GM12878 (cell line): ENCODE results near the gene KRTAP5-4. TPM values are rescaled to one million over a fixed set of nuclear protein-coding genes. Genes with fewer than 3 reads are reported as not detected.

Experiments
- ATAC-seq: fragments of 200-7000 bp; cut with Tn5 transposase; 3 replicates; pipeline ENCODE4 v1.9.1; 2020; ENCODE audit warnings: mild to moderate bottlenecking, moderate library complexity
- BruUV-seq: library from RNA; stranded (reverse); fragments of 400-500 nt; replicated peaks from 2 replicates; lab custom pipeline; 2021; lab: Mats Ljungman, UMichigan
- CTCF ChIA-PET: fragments of 300-600 bp; sonication (Branson Sonifier 250); formaldehyde crosslinking; extraction: SDS; loops from one replicate; lab custom pipeline; 2021; ENCODE audit warnings: inconsistent platforms; lab: Yijun Ruan, JAX
- POLR2A ChIA-PET: fragments of 350-600 bp; formaldehyde crosslinking; extraction: SDS; loops from one replicate; lab custom pipeline; 2021; ENCODE audit warnings: inconsistent platforms; lab: Charles Lee
- RAD21 ChIA-PET: fragments of 300-600 bp; sonication (Branson Sonifier 250); formaldehyde crosslinking; loops from one replicate; lab custom pipeline; 2023; ENCODE audit warnings: antibody characterized with exemption; ENCODE audit not compliant: unreplicated experiment; lab: Charles Lee
- SMC1A ChIA-PET: fragments of 300-600 bp; sonication (Branson Sonifier 250); formaldehyde crosslinking; loops from one replicate; lab custom pipeline; 2023; ENCODE audit not compliant: unreplicated experiment, uncharacterized antibody; lab: Charles Lee
- DNase-seq: peaks from one replicate; pipeline ENCODE4 v3.0.0-alpha.2; 2011; ENCODE audit warnings: low read depth, low spot score
- FAIRE-seq: peaks from 3 replicates; lab custom pipeline; 2011; peaks lifted over from hg19 to GRCh38; lab: Jason Lieb, UNC
- H2AFZ ChIP-seq: 2 replicates; pipeline ENCODE4 v1.6.0; 2011; ENCODE audit warnings: low read depth, low read length, control low read depth; ENCODE audit not compliant: control insufficient read depth
- H3K27ac ChIP-seq: 2 replicates; pipeline ENCODE4 v1.5.1; 2011; ENCODE audit warnings: control low read depth; ENCODE audit not compliant: control insufficient read depth, insufficient read depth
- H3K27me3 ChIP-seq, 2 experiments: replicated peaks in 1 of 2; 2 replicates each; pipeline versions ENCODE4 v1.6.0 to v1.6.1; 2011; ENCODE audit warnings: low read length in 1 of 2; ENCODE audit not compliant: control insufficient read depth in 2 of 2, insufficient read depth in 2 of 2
- H3K36me3 ChIP-seq, 2 experiments: 2 replicates each; pipeline ENCODE4 v1.5.1; 2011; ENCODE audit warnings: low read length in 1 of 2; ENCODE audit not compliant: control insufficient read depth in 2 of 2, insufficient read depth in 2 of 2
- H3K4me1 ChIP-seq: 2 replicates; pipeline ENCODE4 v1.6.1; 2011; ENCODE audit warnings: mild to moderate bottlenecking, low read length, moderate library complexity, mixed read lengths; ENCODE audit not compliant: control insufficient read depth, insufficient read depth
- H3K4me2 ChIP-seq: 2 replicates; pipeline ENCODE4 v1.6.0; 2011; ENCODE audit warnings: control low read depth; ENCODE audit not compliant: control insufficient read depth, insufficient read depth
- H3K4me3 ChIP-seq: fragments of 200-600 bp; sonication (generic); 2 replicates; pipeline ENCODE4 v1.5.1; 2016
- H3K79me2 ChIP-seq: 2 replicates; pipeline ENCODE4 v1.6.0; 2011; ENCODE audit warnings: low read length; ENCODE audit not compliant: control insufficient read depth, insufficient read depth
- H3K9ac ChIP-seq: 2 replicates; pipeline ENCODE4 v1.8.0; 2011; ENCODE audit warnings: low read length, control low read depth, mixed read lengths; ENCODE audit not compliant: control insufficient read depth, insufficient read depth
- H3K9me3 ChIP-seq: replicated peaks from 3 replicates; pipeline ENCODE4 v1.5.1; 2011; ENCODE audit warnings: mild to moderate bottlenecking, low read length; ENCODE audit not compliant: control insufficient read depth, insufficient read depth
- H4K20me1 ChIP-seq: 2 replicates; pipeline ENCODE4 v1.6.0; 2011; ENCODE audit not compliant: control insufficient read depth, insufficient read depth
- CBX3 ChIP-seq: fragments of 200-600 bp; sonication (generic); IDR thresholded peaks from 2 replicates; pipeline ENCODE4 v1.6.1; 2016; ENCODE audit warnings: low read depth, borderline replicate concordance
- CHD2 ChIP-seq: IDR thresholded peaks from 2 replicates; pipeline ENCODE4 v1.6.1; 2011; ENCODE audit warnings: low read depth, low read length, improper control_type of control experiment, borderline replicate concordance
- HDAC6 ChIP-seq: fragments of 200-600 bp; sonication (generic); IDR thresholded peaks from one replicate; pipeline ENCODE4 v1.8.0; 2017; ENCODE audit warnings: antibody characterized with exemption; ENCODE audit not compliant: unreplicated experiment
- KDM1A ChIP-seq: fragments of 200-600 bp; sonication (generic); IDR thresholded peaks from 2 replicates; pipeline ENCODE4 v1.6.1; 2016; ENCODE audit warnings: borderline replicate concordance
- LARP7 ChIP-seq: fragments of 450-650 bp; IDR thresholded peaks from 2 replicates; pipeline ENCODE4 v1.6.1; 2017; ENCODE audit warnings: mild to moderate bottlenecking
- MXI1 ChIP-seq: fragments of 150-350 bp; IDR thresholded peaks from 2 replicates; pipeline ENCODE4 v1.6.1; 2011; ENCODE audit warnings: low read depth, mild to moderate bottlenecking, inconsistent platforms, low read length, improper control_type of control experiment
- NRF1 ChIP-seq: conservative IDR thresholded peaks from 2 replicates; pipeline ENCODE4 v1.6.1; 2011; ENCODE audit warnings: mild to moderate bottlenecking, low read depth, low read length, improper control_type of control experiment
- PAX8 ChIP-seq: fragments of 450-650 bp; IDR thresholded peaks from 2 replicates; pipeline ENCODE4 v1.6.1; 2017; ENCODE audit warnings: mild to moderate bottlenecking, moderate library complexity
- POLR2AphosphoS2 ChIP-seq: IDR thresholded peaks from 2 replicates; pipeline ENCODE4 v1.6.1; 2011; ENCODE audit warnings: low read depth, mild to moderate bottlenecking, low read length, improper control_type of control experiment, moderate library complexity
- RFX5 ChIP-seq: IDR thresholded peaks from 2 replicates; pipeline ENCODE4 v1.6.1; 2011; ENCODE audit warnings: low read depth, low read length, improper control_type of control experiment
- SMAD5 ChIP-seq: IDR thresholded peaks from 2 replicates; pipeline ENCODE4 v1.6.1; 2016; ENCODE audit warnings: antibody characterized with exemption, low read depth
- ZZZ3 ChIP-seq: IDR thresholded peaks from 2 replicates; pipeline ENCODE4 v1.6.1; 2011; ENCODE audit warnings: low read depth; ENCODE audit not compliant: control insufficient read depth, insufficient read length
- WGBS: methylation state at CpG from one replicate; pipeline ENCODE4 v1.1.6; 2016; ENCODE audit warnings: low lambda C conversion rate; ENCODE audit not compliant: insufficient replicate concordance, insufficient coverage; ENCODE audit errors: missing lambda C conversion rate; 5-methylcytosine and 5-hydroxymethylcytosine counted together
- in situ Hi-C: fragments of 300-500 bp; cut with MboI; formaldehyde crosslinking; loops from 9 replicates; pipeline ENCODE4 v1.14.3; 2018; ENCODE audit warnings: mixed read lengths
- intact Hi-C: fragments of 100-400 bp; cut with micrococcal nuclease; formaldehyde crosslinking; loops from one replicate; pipeline ENCODE4 v1.14.2; 2022; ENCODE audit not compliant: unreplicated experiment
- polyA plus RNA-seq, 11 experiments: library from polyadenylated mRNA; depleted of rRNA in 4 of 11; unstranded in 6 of 11; stranded (reverse) in 5 of 11; fragments of >200 nt; fragmentation: Nextera tagmentation in 4 of 11; fragmentation: Illumina TruSeq in 1 of 11; extraction: Ambion mirVana in 4 of 11; extraction: Trizol in 1 of 11; gene quantifications; 1 replicate in 1 of 11; 2 replicates in 10 of 11; pipeline versions ENCODE4 v1.2.1 to v1.2.3, GENCODE V29; 2011 to 2016; ENCODE audit warnings: inconsistent platforms in 2 of 11, missing spikeins in 2 of 11, low read depth in 1 of 11
- total RNA-seq, 4 experiments: library from RNA; depleted of rRNA in 3 of 4; stranded (reverse); fragments of >200 nt in 3 of 4; fragmentation: Illumina TruSeq in 1 of 4; extraction: Trizol in 1 of 4; gene quantifications; 2 replicates each; pipeline versions ENCODE4 v1.2.1 to v1.2.3, GENCODE V29; 2013 to 2021
- TF ChIP-seq, protein P1 (sequence below): IDR thresholded peaks from 2 replicates; pipeline ENCODE4 v1.6.1; 2012; ENCODE audit warnings: mild to moderate bottlenecking, low read depth, low read length
- TF ChIP-seq, protein P2 (sequence below): fragments of 450-650 bp; formaldehyde crosslinking; IDR thresholded peaks from 2 replicates; pipeline ENCODE4 v1.5.0; 2022; ENCODE audit warnings: mild to moderate bottlenecking, missing genetic modification characterization
- TF ChIP-seq, protein P3 (sequence below): fragments of 450-650 bp; formaldehyde crosslinking; IDR thresholded peaks from 2 replicates; pipeline ENCODE4 v1.4.0; 2020; ENCODE audit warnings: mild to moderate bottlenecking, moderate library complexity

Gene KRTAP5-4
- total and polyA plus RNA-seq, 10 of the 15 experiments (the other 5 are each of a cell fraction or from before 2014, with no cell fraction given): not detected

DNA sequence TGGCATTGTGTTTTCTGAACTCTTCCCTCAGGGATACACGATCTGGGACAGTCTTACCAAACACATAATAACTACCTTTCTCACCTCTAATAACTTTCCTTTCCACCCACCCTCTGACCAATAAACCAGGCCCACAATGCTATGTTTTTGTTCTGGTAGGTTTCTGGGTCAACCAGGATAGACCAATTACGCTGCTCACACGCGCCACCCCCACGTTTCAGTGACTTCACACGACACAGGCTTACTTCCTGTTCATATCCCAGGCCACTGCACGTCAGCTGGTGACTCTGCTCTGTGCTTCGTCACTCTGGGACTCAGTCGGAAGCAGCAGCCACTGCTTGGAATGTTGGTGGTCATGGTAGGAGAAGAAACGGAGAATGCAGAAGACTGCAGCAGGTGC is 2.5 kb downstream of the KRTAP5-4 start:
- Histone ChIP-seq H3K4me1 (no peaks in the 10 kb centered on the region), H4K20me1 (no peaks in the 10 kb centered on the region), H3K27me3 (peaks cover 0 to 2% of the 10 kb centered on the region in 2 experiments; a peak in 2 of 4 replicates), H3K4me3 (no peak overlapping the region), H3K4me2 (no peak overlapping the region), H3K27ac (no peak overlapping the region), H3K36me3 (no peaks in the 10 kb centered on the region), H2AFZ (no peak overlapping the region), H3K9me3 (no peaks in the 10 kb centered on the region), H3K9ac (no peak overlapping the region), H3K79me2 (no peaks in the 10 kb centered on the region)
- in situ Hi-C loops: no loop called here
- intact Hi-C loops: no loop called here
- no TSS peak for BruUV-seq
- FAIRE-seq: no peak
- no peak for DNase-seq
- ATAC-seq: no peak
- ChIA-PET RAD21 (no interaction called here), POLR2A (interaction anchor here (0.6 kb wide), 2 partner anchors 26 to 310 kb away, joined by 3 to 5 read pairs; partner anchors contain the start of gene TOLLIP), CTCF (interaction anchor here (1.3 to 1.6 kb wide), 2 partner anchors 34 to 44 kb away, joined by 3 to 6 read pairs; no protein-coding TSS in a partner anchor), SMC1A (interaction anchor here (0.6 kb wide), 1 partner anchor 725 kb away, joined by 3 read pairs; no protein-coding TSS in a partner anchor)
- WGBS: 18% methylated on average over 10 of the region's 10 CpGs
- TF ChIP-seq, protein P1, sequence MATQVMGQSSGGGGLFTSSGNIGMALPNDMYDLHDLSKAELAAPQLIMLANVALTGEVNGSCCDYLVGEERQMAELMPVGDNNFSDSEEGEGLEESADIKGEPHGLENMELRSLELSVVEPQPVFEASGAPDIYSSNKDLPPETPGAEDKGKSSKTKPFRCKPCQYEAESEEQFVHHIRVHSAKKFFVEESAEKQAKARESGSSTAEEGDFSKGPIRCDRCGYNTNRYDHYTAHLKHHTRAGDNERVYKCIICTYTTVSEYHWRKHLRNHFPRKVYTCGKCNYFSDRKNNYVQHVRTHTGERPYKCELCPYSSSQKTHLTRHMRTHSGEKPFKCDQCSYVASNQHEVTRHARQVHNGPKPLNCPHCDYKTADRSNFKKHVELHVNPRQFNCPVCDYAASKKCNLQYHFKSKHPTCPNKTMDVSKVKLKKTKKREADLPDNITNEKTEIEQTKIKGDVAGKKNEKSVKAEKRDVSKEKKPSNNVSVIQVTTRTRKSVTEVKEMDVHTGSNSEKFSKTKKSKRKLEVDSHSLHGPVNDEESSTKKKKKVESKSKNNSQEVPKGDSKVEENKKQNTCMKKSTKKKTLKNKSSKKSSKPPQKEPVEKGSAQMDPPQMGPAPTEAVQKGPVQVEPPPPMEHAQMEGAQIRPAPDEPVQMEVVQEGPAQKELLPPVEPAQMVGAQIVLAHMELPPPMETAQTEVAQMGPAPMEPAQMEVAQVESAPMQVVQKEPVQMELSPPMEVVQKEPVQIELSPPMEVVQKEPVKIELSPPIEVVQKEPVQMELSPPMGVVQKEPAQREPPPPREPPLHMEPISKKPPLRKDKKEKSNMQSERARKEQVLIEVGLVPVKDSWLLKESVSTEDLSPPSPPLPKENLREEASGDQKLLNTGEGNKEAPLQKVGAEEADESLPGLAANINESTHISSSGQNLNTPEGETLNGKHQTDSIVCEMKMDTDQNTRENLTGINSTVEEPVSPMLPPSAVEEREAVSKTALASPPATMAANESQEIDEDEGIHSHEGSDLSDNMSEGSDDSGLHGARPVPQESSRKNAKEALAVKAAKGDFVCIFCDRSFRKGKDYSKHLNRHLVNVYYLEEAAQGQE: no peak
- no peak for TF ChIP-seq KDM1A
- no peak for TF ChIP-seq RFX5
- TF ChIP-seq, protein P2, sequence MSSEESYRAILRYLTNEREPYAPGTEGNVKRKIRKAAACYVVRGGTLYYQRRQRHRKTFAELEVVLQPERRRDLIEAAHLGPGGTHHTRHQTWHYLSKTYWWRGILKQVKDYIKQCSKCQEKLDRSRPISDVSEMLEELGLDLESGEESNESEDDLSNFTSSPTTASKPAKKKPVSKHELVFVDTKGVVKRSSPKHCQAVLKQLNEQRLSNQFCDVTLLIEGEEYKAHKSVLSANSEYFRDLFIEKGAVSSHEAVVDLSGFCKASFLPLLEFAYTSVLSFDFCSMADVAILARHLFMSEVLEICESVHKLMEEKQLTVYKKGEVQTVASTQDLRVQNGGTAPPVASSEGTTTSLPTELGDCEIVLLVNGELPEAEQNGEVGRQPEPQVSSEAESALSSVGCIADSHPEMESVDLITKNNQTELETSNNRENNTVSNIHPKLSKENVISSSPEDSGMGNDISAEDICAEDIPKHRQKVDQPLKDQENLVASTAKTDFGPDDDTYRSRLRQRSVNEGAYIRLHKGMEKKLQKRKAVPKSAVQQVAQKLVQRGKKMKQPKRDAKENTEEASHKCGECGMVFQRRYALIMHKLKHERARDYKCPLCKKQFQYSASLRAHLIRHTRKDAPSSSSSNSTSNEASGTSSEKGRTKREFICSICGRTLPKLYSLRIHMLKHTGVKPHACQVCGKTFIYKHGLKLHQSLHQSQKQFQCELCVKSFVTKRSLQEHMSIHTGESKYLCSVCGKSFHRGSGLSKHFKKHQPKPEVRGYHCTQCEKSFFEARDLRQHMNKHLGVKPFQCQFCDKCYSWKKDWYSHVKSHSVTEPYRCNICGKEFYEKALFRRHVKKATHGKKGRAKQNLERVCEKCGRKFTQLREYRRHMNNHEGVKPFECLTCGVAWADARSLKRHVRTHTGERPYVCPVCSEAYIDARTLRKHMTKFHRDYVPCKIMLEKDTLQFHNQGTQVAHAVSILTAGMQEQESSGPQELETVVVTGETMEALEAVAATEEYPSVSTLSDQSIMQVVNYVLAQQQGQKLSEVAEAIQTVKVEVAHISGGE: no peak
- TF ChIP-seq ZZZ3: no peak
- TF ChIP-seq HDAC6: no peak
- no peak for TF ChIP-seq LARP7
- TF ChIP-seq, protein P3, sequence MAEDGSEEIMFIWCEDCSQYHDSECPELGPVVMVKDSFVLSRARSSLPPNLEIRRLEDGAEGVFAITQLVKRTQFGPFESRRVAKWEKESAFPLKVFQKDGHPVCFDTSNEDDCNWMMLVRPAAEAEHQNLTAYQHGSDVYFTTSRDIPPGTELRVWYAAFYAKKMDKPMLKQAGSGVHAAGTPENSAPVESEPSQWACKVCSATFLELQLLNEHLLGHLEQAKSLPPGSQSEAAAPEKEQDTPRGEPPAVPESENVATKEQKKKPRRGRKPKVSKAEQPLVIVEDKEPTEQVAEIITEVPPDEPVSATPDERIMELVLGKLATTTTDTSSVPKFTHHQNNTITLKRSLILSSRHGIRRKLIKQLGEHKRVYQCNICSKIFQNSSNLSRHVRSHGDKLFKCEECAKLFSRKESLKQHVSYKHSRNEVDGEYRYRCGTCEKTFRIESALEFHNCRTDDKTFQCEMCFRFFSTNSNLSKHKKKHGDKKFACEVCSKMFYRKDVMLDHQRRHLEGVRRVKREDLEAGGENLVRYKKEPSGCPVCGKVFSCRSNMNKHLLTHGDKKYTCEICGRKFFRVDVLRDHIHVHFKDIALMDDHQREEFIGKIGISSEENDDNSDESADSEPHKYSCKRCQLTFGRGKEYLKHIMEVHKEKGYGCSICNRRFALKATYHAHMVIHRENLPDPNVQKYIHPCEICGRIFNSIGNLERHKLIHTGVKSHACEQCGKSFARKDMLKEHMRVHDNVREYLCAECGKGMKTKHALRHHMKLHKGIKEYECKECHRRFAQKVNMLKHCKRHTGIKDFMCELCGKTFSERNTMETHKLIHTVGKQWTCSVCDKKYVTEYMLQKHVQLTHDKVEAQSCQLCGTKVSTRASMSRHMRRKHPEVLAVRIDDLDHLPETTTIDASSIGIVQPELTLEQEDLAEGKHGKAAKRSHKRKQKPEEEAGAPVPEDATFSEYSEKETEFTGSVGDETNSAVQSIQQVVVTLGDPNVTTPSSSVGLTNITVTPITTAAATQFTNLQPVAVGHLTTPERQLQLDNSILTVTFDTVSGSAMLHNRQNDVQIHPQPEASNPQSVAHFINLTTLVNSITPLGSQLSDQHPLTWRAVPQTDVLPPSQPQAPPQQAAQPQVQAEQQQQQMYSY (CRISPR knock-in tag): no peak
- no peak for TF ChIP-seq SMAD5
- TF ChIP-seq NRF1: no peak
- TF ChIP-seq CBX3: no peak
- no peak for TF ChIP-seq PAX8
- TF ChIP-seq POLR2AphosphoS2: no peak
- TF ChIP-seq CHD2: no peak
- TF ChIP-seq MXI1: no peak
